ENCODE data around the gene COPS2. TPM values are rescaled to one million over a fixed set of nuclear protein-coding genes. Genes with fewer than 3 reads are reported as not detected.

The COPS2 gene
- total and polyA plus RNA-seq, 9 of the 15 experiments (the other 6 are each of a cell fraction or from before 2014, with no cell fraction given): 66.4 to 154 (median 117) TPM

GRCh38 chr15:49169880-49170597, 14.6 kb upstream of the COPS2 start, which contains the start of gene GALK2 (continued):
- TF ChIP-seq WHSC1 (IDR thresholded peaks at IDR 0.05; ENCODE audit: low read length) (no peak), RNF2 (IDR thresholded peaks at IDR 0.05) (peak; percentile 93), CREM (IDR thresholded peaks at IDR 0.05; ENCODE audit: low read depth) (peak; percentile 99), MEF2A (IDR thresholded peaks at IDR 0.05; ENCODE audit: control insufficient read depth, low read depth, low read length) (no peak), SETDB1 (IDR thresholded peaks at IDR 0.05; ENCODE audit: low read length) (no peak), U2AF1 (optimal IDR thresholded peaks at IDR 0.05; ENCODE audit: low read depth, low read length) (no peak), KDM2B (CRISPR knock-in tag; IDR thresholded peaks at IDR 0.05) (no peak), CCNT2 (IDR thresholded peaks at IDR 0.05; ENCODE audit: borderline replicate concordance, extremely low read depth, insufficient read length, low read depth, low read length) (peak; percentile 17), BDP1 (IDR thresholded peaks at IDR 0.05; ENCODE audit: insufficient read depth, insufficient read length) (no peak), RAD21 (CRISPR knock-in tag; conservative IDR thresholded peaks at IDR 0.05 in 1 of 2, IDR thresholded peaks at IDR 0.05 in 1 of 2) (no peak), ZNF717 (CRISPR knock-in tag; IDR thresholded peaks at IDR 0.05) (no peak), MYBL2 (IDR thresholded peaks at IDR 0.05; ENCODE audit: low read depth) (no peak), MYBL2 (CRISPR knock-in tag; IDR thresholded peaks at IDR 0.05; ENCODE audit: borderline replicate concordance) (no peak), TAF7 (tag; IDR thresholded peaks at IDR 0.05) (no peak), ZFX (CRISPR knock-in tag; IDR thresholded peaks at IDR 0.05) (peak; percentile 77), CHCHD3 (CRISPR knock-in tag; IDR thresholded peaks at IDR 0.05) (no peak), ETS1 (conservative IDR thresholded peaks at IDR 0.05; ENCODE audit: control insufficient read depth, low read depth, low read length) (peak; percentile 52; the same call in 1 of the 2 replicates), THAP12 (CRISPR knock-in tag; IDR thresholded peaks at IDR 0.05) (0 out of 2 replicates have a peak, but pooled peaks have one; percentile 4), CTCF (IDR thresholded peaks at IDR 0.05 in 2 of 3, conservative IDR thresholded peaks at IDR 0.05 in 1 of 3; ENCODE audit: insufficient read depth in 2 of 3, low read depth in 1 of 3, low read length in 3 of 3) (no peak), ZC3H4 (CRISPR knock-in tag; IDR thresholded peaks at IDR 0.05; ENCODE audit: borderline replicate concordance) (no peak), ZNF561 (CRISPR knock-in tag; conservative IDR thresholded peaks at IDR 0.05) (no peak), RFX7 (CRISPR knock-in tag; IDR thresholded peaks at IDR 0.05) (no peak), MEF2D (tag; conservative IDR thresholded peaks at IDR 0.05; ENCODE audit: low read depth) (no peak), GATAD2A (IDR thresholded peaks at IDR 0.05) (no peak)
